Liver (tissue), 9 donors: ENCODE measurements around the gene MCCC1. TPM values are rescaled to one million over a fixed set of nuclear protein-coding genes. Genes with fewer than 3 reads are reported as not detected.

Source experiments
- DNase-seq: peaks from one replicate; pipeline ENCODE4 v3.0.0-alpha.2; 2017; ENCODE audit warnings: low spot score
- H3K27ac ChIP-seq, 2 donors: one replicate each; pipeline ENCODE4 v1.7.0; 2013; ENCODE audit warnings: inconsistent platforms in 2 of 2, low read length in 2 of 2, control low read depth in 1 of 2, low read depth in 1 of 2, mild to moderate bottlenecking in 1 of 2
- H3K27me3 ChIP-seq, 4 donors: one replicate each; pipeline versions ENCODE4 v1.6.1 to v1.7.0; 2013; ENCODE audit warnings: low read length in 3 of 4, inconsistent platforms in 1 of 4, mild to moderate bottlenecking in 1 of 4, moderate library complexity in 1 of 4; ENCODE audit not compliant: control insufficient read depth in 4 of 4, insufficient read depth in 4 of 4
- H3K36me3 ChIP-seq, 4 donors: one replicate each; pipeline versions ENCODE4 v1.6.1 to v1.7.0; 2013; ENCODE audit warnings: low read length in 3 of 4, mild to moderate bottlenecking in 3 of 4, low read depth in 1 of 4, moderate library complexity in 1 of 4; ENCODE audit not compliant: control insufficient read depth in 4 of 4, insufficient read depth in 3 of 4
- H3K4me1 ChIP-seq, 4 donors: one replicate each; pipeline versions ENCODE4 v1.6.1 to v1.7.0; 2013; ENCODE audit warnings: low read length in 3 of 4, mild to moderate bottlenecking in 3 of 4, moderate library complexity in 1 of 4; ENCODE audit not compliant: control insufficient read depth in 4 of 4, insufficient read depth in 4 of 4
- H3K4me3 ChIP-seq, 3 donors: one replicate each; pipeline versions ENCODE4 v1.6.1 to v1.7.0; 2013; ENCODE audit warnings: low read length in 3 of 3, control low read depth in 1 of 3, low read depth in 1 of 3, mild to moderate bottlenecking in 1 of 3
- H3K9ac ChIP-seq, 2 donors: one replicate each; pipeline ENCODE4 v1.7.0; 2013; ENCODE audit warnings: low read length in 2 of 2, mild to moderate bottlenecking in 2 of 2, moderate library complexity in 2 of 2, control low read depth in 1 of 2, low read depth in 1 of 2
- H3K9me3 ChIP-seq, 4 donors: one replicate each; pipeline versions ENCODE4 v1.6.1 to v1.7.0; 2013; ENCODE audit warnings: low read length in 3 of 4; ENCODE audit not compliant: control insufficient read depth in 4 of 4
- CTCF ChIP-seq: fragments of 150-350 bp; IDR thresholded peaks from 2 replicates; pipeline ENCODE4 v1.5.1; 2017; ENCODE audit warnings: improper control_type of control experiment, low read depth, low read length; ENCODE audit not compliant: missing input control
- EGR1 ChIP-seq, 2 donors: IDR thresholded peaks; 2 replicates each; pipeline ENCODE4 v1.6.1; 2016 to 2018; ENCODE audit warnings: antibody characterized with exemption in 2 of 2, low read depth in 2 of 2
- FOXA1 ChIP-seq: IDR thresholded peaks from 2 replicates; pipeline ENCODE4 v1.6.1; 2016; ENCODE audit warnings: antibody characterized with exemption
- FOXA2 ChIP-seq: IDR thresholded peaks from 2 replicates; pipeline ENCODE4 v1.6.1; 2016; ENCODE audit warnings: antibody characterized with exemption
- GABPA ChIP-seq, 2 donors: IDR thresholded peaks in 1 of 2; conservative IDR thresholded peaks in 1 of 2; 2 replicates each; pipeline ENCODE4 v1.6.1; 2016; ENCODE audit warnings: antibody characterized with exemption in 2 of 2, mild to moderate bottlenecking in 1 of 2, moderate library complexity in 1 of 2
- HNF4A ChIP-seq, 2 donors: conservative IDR thresholded peaks; 2 replicates each; pipeline ENCODE4 v1.6.1; 2016; ENCODE audit warnings: antibody characterized with exemption in 2 of 2, mild to moderate bottlenecking in 2 of 2
- HNF4G ChIP-seq: IDR thresholded peaks from 2 replicates; pipeline ENCODE4 v1.6.1; 2016; ENCODE audit warnings: antibody characterized with exemption
- JUND ChIP-seq, 2 donors: IDR thresholded peaks; 2 replicates each; pipeline ENCODE4 v1.6.1; 2016; ENCODE audit warnings: antibody characterized with exemption in 2 of 2
- NR2F2 ChIP-seq: IDR thresholded peaks from 2 replicates; pipeline ENCODE4 v1.6.1; 2016; ENCODE audit warnings: antibody characterized with exemption
- RAD21 ChIP-seq, 2 donors: IDR thresholded peaks; 2 replicates each; pipeline ENCODE4 v1.6.1; 2016; ENCODE audit warnings: antibody characterized with exemption in 2 of 2, mild to moderate bottlenecking in 2 of 2
- RXRA ChIP-seq, 2 donors: IDR thresholded peaks; 2 replicates each; pipeline ENCODE4 v1.6.1; 2017 to 2018; ENCODE audit warnings: antibody characterized with exemption in 2 of 2, mild to moderate bottlenecking in 1 of 2
- SP1 ChIP-seq: IDR thresholded peaks from 2 replicates; pipeline ENCODE4 v1.6.1; 2018; ENCODE audit warnings: antibody characterized with exemption, mild to moderate bottlenecking
- TAF1 ChIP-seq: conservative IDR thresholded peaks from 2 replicates; pipeline ENCODE4 v1.6.1; 2016; ENCODE audit warnings: antibody characterized with exemption, mild to moderate bottlenecking
- YY1 ChIP-seq: IDR thresholded peaks from 2 replicates; pipeline ENCODE4 v1.6.1; 2016; ENCODE audit warnings: antibody characterized with exemption, mild to moderate bottlenecking
- ZBTB33 ChIP-seq: IDR thresholded peaks from 2 replicates; pipeline ENCODE4 v1.6.1; 2016; ENCODE audit warnings: antibody characterized with exemption
- WGBS: extraction: QIAGEN DNeasy Blood & Tissue Kit; methylation state at CpG from one replicate; pipeline ENCODE4 v1.1.7; 2013; 5-methylcytosine and 5-hydroxymethylcytosine counted together
- polyA plus RNA-seq, 2 donors: library from polyadenylated mRNA; stranded (reverse) in 1 of 2; unstranded in 1 of 2; fragments of 200-250 nt in 1 of 2; fragments of >200 nt in 1 of 2; fragmentation: Nextera tagmentation in 1 of 2; extraction: Ambion mirVana in 1 of 2; gene quantifications; one replicate each; pipeline versions ENCODE4 v1.2.1 to v1.2.3, GENCODE V29; 2013 to 2015
- total RNA-seq, 2 donors: library from RNA; depleted of rRNA; stranded (reverse); fragments of >200 nt; gene quantifications; one replicate each; pipeline ENCODE4 v1.2.3, GENCODE V29; 2014
- TF ChIP-seq, protein P1 (sequence below): IDR thresholded peaks from 2 replicates; pipeline ENCODE4 v1.6.1; 2016; ENCODE audit warnings: antibody characterized with exemption
- TF ChIP-seq, protein P2 (sequence below): IDR thresholded peaks from 2 replicates; pipeline ENCODE4 v1.6.1; 2016; ENCODE audit warnings: antibody characterized with exemption, mild to moderate bottlenecking
- TF ChIP-seq, protein P3 (sequence below): IDR thresholded peaks from 2 replicates; pipeline ENCODE4 v1.6.1; 2016; ENCODE audit warnings: antibody characterized with exemption
- donor health status: healthy.
- donor health status: healthy.
- donor health status: healthy.
- donor health status: healthy.
- donor health status: healthy.

MCCC1 gene
- total and polyA plus RNA-seq, 4 donors, result 23.4 to 40.0 (median 34.5) TPM

DNA sequence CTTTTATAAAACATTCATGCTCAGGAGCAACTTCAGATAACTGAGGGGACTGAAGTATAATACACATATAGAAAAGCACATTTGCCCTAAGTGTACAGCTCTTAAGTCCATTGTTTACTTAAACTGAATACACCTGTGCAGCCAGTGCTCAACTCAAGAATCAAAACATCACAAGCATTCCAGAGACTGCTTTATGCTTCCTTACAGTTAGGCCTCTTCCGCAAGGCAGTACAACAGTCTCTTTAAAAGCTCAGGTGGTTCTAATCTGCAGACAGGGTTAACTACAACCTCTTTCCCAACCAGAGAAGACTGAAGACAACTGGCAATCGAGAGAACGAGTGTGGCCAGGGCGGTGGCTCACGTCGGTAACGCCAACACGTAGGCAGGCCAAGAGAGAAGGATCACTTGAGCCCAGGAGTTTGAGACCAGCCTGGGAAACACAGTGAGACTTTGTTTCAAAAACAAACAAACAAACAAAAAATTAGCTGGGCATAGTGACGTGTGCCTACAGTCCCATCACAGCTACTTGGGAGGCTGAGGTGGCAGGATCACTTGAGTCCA lies 16.9 kb downstream of the MCCC1 start:
- no peak overlapping the region for H3K4me3 ChIP-seq
- H3K4me1 ChIP-seq, result peaks cover 0 to 5% (median 0%) of the 10 kb centered on the region in 4 donors
- peaks cover 5 to 45% (median 26%) of the 10 kb centered on the region in 4 donors for H3K36me3 ChIP-seq
- DNase-seq, result no peak
- no peak for TF ChIP-seq JUND (IDR thresholded peaks at IDR 0.05)
- TF ChIP-seq FOXA2, result no peak
- TF ChIP-seq CTCF, result no peak
- TF ChIP-seq TAF1, result no peak
- TF ChIP-seq SP1, result no peak
- TF ChIP-seq, protein P1, sequence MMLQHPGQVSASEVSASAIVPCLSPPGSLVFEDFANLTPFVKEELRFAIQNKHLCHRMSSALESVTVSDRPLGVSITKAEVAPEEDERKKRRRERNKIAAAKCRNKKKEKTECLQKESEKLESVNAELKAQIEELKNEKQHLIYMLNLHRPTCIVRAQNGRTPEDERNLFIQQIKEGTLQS, result no peak
- TF ChIP-seq ZBTB33, result no peak
- TF ChIP-seq RAD21 (IDR thresholded peaks at IDR 0.05), result no peak
- TF ChIP-seq, protein P2, sequence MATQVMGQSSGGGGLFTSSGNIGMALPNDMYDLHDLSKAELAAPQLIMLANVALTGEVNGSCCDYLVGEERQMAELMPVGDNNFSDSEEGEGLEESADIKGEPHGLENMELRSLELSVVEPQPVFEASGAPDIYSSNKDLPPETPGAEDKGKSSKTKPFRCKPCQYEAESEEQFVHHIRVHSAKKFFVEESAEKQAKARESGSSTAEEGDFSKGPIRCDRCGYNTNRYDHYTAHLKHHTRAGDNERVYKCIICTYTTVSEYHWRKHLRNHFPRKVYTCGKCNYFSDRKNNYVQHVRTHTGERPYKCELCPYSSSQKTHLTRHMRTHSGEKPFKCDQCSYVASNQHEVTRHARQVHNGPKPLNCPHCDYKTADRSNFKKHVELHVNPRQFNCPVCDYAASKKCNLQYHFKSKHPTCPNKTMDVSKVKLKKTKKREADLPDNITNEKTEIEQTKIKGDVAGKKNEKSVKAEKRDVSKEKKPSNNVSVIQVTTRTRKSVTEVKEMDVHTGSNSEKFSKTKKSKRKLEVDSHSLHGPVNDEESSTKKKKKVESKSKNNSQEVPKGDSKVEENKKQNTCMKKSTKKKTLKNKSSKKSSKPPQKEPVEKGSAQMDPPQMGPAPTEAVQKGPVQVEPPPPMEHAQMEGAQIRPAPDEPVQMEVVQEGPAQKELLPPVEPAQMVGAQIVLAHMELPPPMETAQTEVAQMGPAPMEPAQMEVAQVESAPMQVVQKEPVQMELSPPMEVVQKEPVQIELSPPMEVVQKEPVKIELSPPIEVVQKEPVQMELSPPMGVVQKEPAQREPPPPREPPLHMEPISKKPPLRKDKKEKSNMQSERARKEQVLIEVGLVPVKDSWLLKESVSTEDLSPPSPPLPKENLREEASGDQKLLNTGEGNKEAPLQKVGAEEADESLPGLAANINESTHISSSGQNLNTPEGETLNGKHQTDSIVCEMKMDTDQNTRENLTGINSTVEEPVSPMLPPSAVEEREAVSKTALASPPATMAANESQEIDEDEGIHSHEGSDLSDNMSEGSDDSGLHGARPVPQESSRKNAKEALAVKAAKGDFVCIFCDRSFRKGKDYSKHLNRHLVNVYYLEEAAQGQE, result no peak
- no peak for TF ChIP-seq HNF4G
- TF ChIP-seq HNF4A (conservative IDR thresholded peaks at IDR 0.05), result no peak
- TF ChIP-seq EGR1 (IDR thresholded peaks at IDR 0.05; ENCODE audit: low read depth in 2 of 2), result no peak
- no peak for TF ChIP-seq FOXA1
- TF ChIP-seq GABPA (IDR thresholded peaks at IDR 0.05 in 1 of 2, conservative IDR thresholded peaks at IDR 0.05 in 1 of 2), result no peak
- TF ChIP-seq YY1, result no peak
- TF ChIP-seq RXRA (IDR thresholded peaks at IDR 0.05), result no peak
- no peak for TF ChIP-seq NR2F2
- TF ChIP-seq, protein P3, sequence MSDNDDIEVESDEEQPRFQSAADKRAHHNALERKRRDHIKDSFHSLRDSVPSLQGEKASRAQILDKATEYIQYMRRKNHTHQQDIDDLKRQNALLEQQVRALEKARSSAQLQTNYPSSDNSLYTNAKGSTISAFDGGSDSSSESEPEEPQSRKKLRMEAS, result no peak
- no peak overlapping the region for H3K9ac ChIP-seq
- no peaks in the 10 kb centered on the region for H3K27me3 ChIP-seq
- H3K9me3 ChIP-seq, result no peaks in the 10 kb centered on the region
- H3K27ac ChIP-seq, result no peak overlapping the region
- 95% methylated on average over 9 of the region's 9 CpGs for WGBS
